HepG2 (cell line): ENCODE results near the gene DPPA2. TPM values are rescaled to one million over a fixed set of nuclear protein-coding genes. Genes with fewer than 3 reads are reported as not detected.

Experiments
- ATAC-seq: fragments of 200-7000 bp; cut with Tn5 transposase; 3 replicates; pipeline ENCODE4 v1.9.1; 2020; ENCODE audit warnings: mild to moderate bottlenecking, moderate library complexity
- BruUV-seq: library from RNA; stranded (reverse); fragments of 400-500 nt; replicated peaks from 2 replicates; lab custom pipeline; 2021; lab: Mats Ljungman, UMichigan
- CTCF ChIA-PET: fragments of 300-600 bp; formaldehyde crosslinking; extraction: SDS; loops from one replicate; lab custom pipeline; 2021; ENCODE audit warnings: low total read pairs, inconsistent platforms, low intra/inter-chr PET ratio; lab: Yijun Ruan, JAX
- POLR2A ChIA-PET: fragments of 350-600 bp; sonication (Branson Sonifier 250); formaldehyde crosslinking; loops from one replicate; lab custom pipeline; 2020; ENCODE audit warnings: antibody characterized with exemption, inconsistent platforms; lab: Yijun Ruan, JAX
- DNase-seq: peaks from one replicate; pipeline ENCODE4 v3.0.0-alpha.2; 2015; ENCODE audit warnings: low spot score
- FAIRE-seq: peaks from 3 replicates; lab custom pipeline; 2011; peaks lifted over from hg19 to GRCh38; lab: Jason Lieb, UNC
- H2AFZ ChIP-seq: one replicate; pipeline ENCODE4 v1.6.1; 2011; ENCODE audit warnings: low read length, inconsistent platforms
- H3K27ac ChIP-seq: fragments of 300-600 bp; 3 replicates; pipeline ENCODE4 v1.8.0; 2011; ENCODE audit warnings: mixed run types, mild to moderate bottlenecking, mixed read lengths, low read length, inconsistent platforms; ENCODE audit not compliant: insufficient read depth; ENCODE audit errors: extremely low read length
- H3K27me3 ChIP-seq, 2 experiments: fragments of 200-600 bp in 1 of 2; 2 replicates in 1 of 2; 3 replicates in 1 of 2; pipeline versions ENCODE4 v1.6.0 to v1.8.0; 2011; ENCODE audit warnings: low read length in 2 of 2, mild to moderate bottlenecking in 2 of 2, moderate library complexity in 2 of 2, inconsistent platforms in 1 of 2; ENCODE audit not compliant: insufficient read depth in 2 of 2, control insufficient read depth in 1 of 2
- H3K36me3 ChIP-seq, 2 experiments: fragments of 200-600 bp in 1 of 2; replicated peaks in 1 of 2; 2 replicates in 1 of 2; 3 replicates in 1 of 2; pipeline versions ENCODE4 v1.5.1 to v1.8.0; 2011; ENCODE audit warnings: low read length in 2 of 2, inconsistent platforms in 1 of 2; ENCODE audit not compliant: insufficient read depth in 2 of 2, control insufficient read depth in 1 of 2
- H3K4me1 ChIP-seq: 2 replicates; pipeline ENCODE4 v1.5.1; 2012; ENCODE audit warnings: low read length, inconsistent platforms; ENCODE audit not compliant: insufficient read depth
- H3K4me2 ChIP-seq: 2 replicates; pipeline ENCODE4 v1.6.0; 2011; ENCODE audit warnings: low read depth, low read length, inconsistent platforms
- H3K4me3 ChIP-seq, 3 experiments: fragments of 200-600 bp in 1 of 3; sonication (generic), shearing (Covaris generic) in 1 of 3; replicated peaks in 1 of 3; 2 replicates each; pipeline ENCODE4 v1.5.1; 2011 to 2016; ENCODE audit warnings: low read length in 3 of 3, inconsistent platforms in 2 of 3, low read depth in 2 of 3, mild to moderate bottlenecking in 2 of 3, control low read depth in 1 of 3, mixed read lengths in 1 of 3; ENCODE audit not compliant: insufficient read depth in 1 of 3
- H3K79me2 ChIP-seq: one replicate; pipeline ENCODE4 v1.6.1; 2011; ENCODE audit warnings: low read length, inconsistent platforms; ENCODE audit not compliant: insufficient read depth
- H3K9ac ChIP-seq: 2 replicates; pipeline ENCODE4 v1.6.0; 2011; ENCODE audit warnings: mild to moderate bottlenecking, low read depth, low read length, inconsistent platforms; ENCODE audit not compliant: insufficient read depth
- H3K9me3 ChIP-seq: 2 replicates; pipeline ENCODE4 v1.5.1; 2012; ENCODE audit warnings: mild to moderate bottlenecking, low read length
- H4K20me1 ChIP-seq: 2 replicates; pipeline ENCODE4 v1.6.0; 2011; ENCODE audit warnings: inconsistent platforms, mild to moderate bottlenecking, low read length, moderate library complexity; ENCODE audit not compliant: insufficient read depth
- GZF1 ChIP-seq: sonication (generic); formaldehyde crosslinking; IDR thresholded peaks from 2 replicates; pipeline ENCODE4 v1.5.1; 2020; ENCODE audit warnings: mild to moderate bottlenecking, missing genetic modification reagents
- HNF4A ChIP-seq: sonication (generic); formaldehyde crosslinking; IDR thresholded peaks from 2 replicates; pipeline ENCODE4 v1.4.0; 2020; ENCODE audit warnings: missing genetic modification reagents
- HNRNPUL1 ChIP-seq: fragments of 200-400 bp; formaldehyde crosslinking; IDR thresholded peaks from 2 replicates; pipeline ENCODE4 v1.6.1; 2017; ENCODE audit warnings: low read depth, mild to moderate bottlenecking, low read length, moderate library complexity
- SRY ChIP-seq: sonication (generic); formaldehyde crosslinking; IDR thresholded peaks from 2 replicates; pipeline ENCODE4 v1.8.0; 2022; ENCODE audit warnings: mild to moderate bottlenecking, missing genetic modification reagents
- WGBS: methylation state at CpG from one replicate; pipeline ENCODE4 v1.1.6; 2017; ENCODE audit warnings: low lambda C conversion rate; 5-methylcytosine and 5-hydroxymethylcytosine counted together
- in situ Hi-C: cut with HindIII; loops from 2 replicates; pipeline ENCODE4 v1.10.0; 2017; ENCODE audit warnings: low pct_unique_long_range_greater_than_20kb; ENCODE audit not compliant: extremely low pct_ligation_motif_present
- intact Hi-C: fragments of 100-400 bp; cut with micrococcal nuclease; formaldehyde crosslinking; loops from one replicate; pipeline ENCODE4 v1.10.0; 2022; ENCODE audit not compliant: unreplicated experiment
- polyA plus RNA-seq, 8 experiments: library from polyadenylated mRNA; depleted of rRNA in 3 of 8; stranded (reverse) in 7 of 8; unstranded in 1 of 8; fragments of >200 nt; fragmentation: Illumina TruSeq in 4 of 8; extraction: Trizol in 4 of 8; gene quantifications; 2 replicates each; pipeline versions ENCODE4 v1.2.1 to v1.2.3, GENCODE V29; 2011 to 2016; ENCODE audit warnings: low read depth in 4 of 8, missing spikeins in 1 of 8, mixed read lengths in 1 of 8; ENCODE audit not compliant: insufficient read depth in 1 of 8
- total RNA-seq, 5 experiments: library from RNA; depleted of rRNA; stranded (reverse); fragments of >200 nt; fragmentation: Illumina TruSeq; extraction: Trizol; gene quantifications; 2 replicates each; pipeline ENCODE4 v1.2.3, GENCODE V29; 2016; ENCODE audit warnings: low read depth in 1 of 5
- TF ChIP-seq, protein P1 (sequence below): sonication (generic); formaldehyde crosslinking; IDR thresholded peaks from 2 replicates; pipeline ENCODE4 v1.4.0; 2020; ENCODE audit warnings: missing genetic modification reagents, mild to moderate bottlenecking, borderline replicate concordance
- TF ChIP-seq, protein P2 (sequence below), 2 experiments: sonication (generic) in 1 of 2; formaldehyde crosslinking in 1 of 2; IDR thresholded peaks; 2 replicates each; pipeline versions ENCODE4 v1.5.1 to v1.6.1; 2011 to 2020; ENCODE audit warnings: borderline replicate concordance in 1 of 2, low read depth in 1 of 2, low read length in 1 of 2, mild to moderate bottlenecking in 1 of 2, missing genetic modification reagents in 1 of 2, moderate library complexity in 1 of 2
- TF ChIP-seq, protein P3 (sequence below): sonication (generic); formaldehyde crosslinking; IDR thresholded peaks from 2 replicates; pipeline ENCODE4 v1.9.0; 2022; ENCODE audit warnings: missing genetic modification reagents, mild to moderate bottlenecking, borderline replicate concordance
- TF ChIP-seq, protein P4 (sequence below): sonication (generic); formaldehyde crosslinking; IDR thresholded peaks from 2 replicates; pipeline ENCODE4 v1.9.0; 2021; ENCODE audit warnings: missing genetic modification reagents, borderline replicate concordance

DPPA2 gene
- total and polyA plus RNA-seq, 2 of the 13 experiments (the other 11 are each of a cell fraction or from before 2014, with no cell fraction given): not detected

DNA sequence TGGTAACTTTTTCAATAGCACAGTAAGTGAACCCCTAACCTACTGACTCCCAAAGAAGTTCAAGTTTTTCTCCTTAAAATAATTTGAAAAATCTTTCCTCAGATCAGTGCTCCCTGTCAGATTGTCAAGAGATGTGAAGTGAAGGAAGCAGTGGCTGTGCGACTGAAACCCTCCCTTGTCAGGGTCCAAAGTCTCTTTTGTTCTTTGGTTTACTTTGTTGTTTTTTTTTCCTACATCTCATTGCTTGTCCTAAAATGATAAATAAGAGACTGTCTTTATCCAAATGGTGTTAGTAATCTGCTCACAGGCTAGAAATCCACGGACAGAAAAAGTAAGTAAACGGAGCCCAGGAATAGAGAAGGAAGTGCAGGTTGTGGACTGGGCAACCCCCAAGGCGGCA lies 22.0 kb upstream of the DPPA2 start:
- intact Hi-C loops: no loop called here
- BruUV-seq: no TSS peak
- Histone ChIP-seq H2AFZ (no peak overlapping the region), H3K4me3 (no peak overlapping the region), H3K4me2 (no peak overlapping the region), H4K20me1 (no peaks in the 10 kb centered on the region), H3K27ac (no peak overlapping the region), H3K36me3 (no peaks in the 10 kb centered on the region), H3K27me3 (no peaks in the 10 kb centered on the region), H3K9ac (no peak overlapping the region), H3K79me2 (no peaks in the 10 kb centered on the region), H3K9me3 (no peaks in the 10 kb centered on the region), H3K4me1 (0 out of 2 replicates have a peak, but pooled peaks cover 8% of the 10 kb centered on the region)
- TF ChIP-seq HNRNPUL1: no peak
- TF ChIP-seq, protein P1, sequence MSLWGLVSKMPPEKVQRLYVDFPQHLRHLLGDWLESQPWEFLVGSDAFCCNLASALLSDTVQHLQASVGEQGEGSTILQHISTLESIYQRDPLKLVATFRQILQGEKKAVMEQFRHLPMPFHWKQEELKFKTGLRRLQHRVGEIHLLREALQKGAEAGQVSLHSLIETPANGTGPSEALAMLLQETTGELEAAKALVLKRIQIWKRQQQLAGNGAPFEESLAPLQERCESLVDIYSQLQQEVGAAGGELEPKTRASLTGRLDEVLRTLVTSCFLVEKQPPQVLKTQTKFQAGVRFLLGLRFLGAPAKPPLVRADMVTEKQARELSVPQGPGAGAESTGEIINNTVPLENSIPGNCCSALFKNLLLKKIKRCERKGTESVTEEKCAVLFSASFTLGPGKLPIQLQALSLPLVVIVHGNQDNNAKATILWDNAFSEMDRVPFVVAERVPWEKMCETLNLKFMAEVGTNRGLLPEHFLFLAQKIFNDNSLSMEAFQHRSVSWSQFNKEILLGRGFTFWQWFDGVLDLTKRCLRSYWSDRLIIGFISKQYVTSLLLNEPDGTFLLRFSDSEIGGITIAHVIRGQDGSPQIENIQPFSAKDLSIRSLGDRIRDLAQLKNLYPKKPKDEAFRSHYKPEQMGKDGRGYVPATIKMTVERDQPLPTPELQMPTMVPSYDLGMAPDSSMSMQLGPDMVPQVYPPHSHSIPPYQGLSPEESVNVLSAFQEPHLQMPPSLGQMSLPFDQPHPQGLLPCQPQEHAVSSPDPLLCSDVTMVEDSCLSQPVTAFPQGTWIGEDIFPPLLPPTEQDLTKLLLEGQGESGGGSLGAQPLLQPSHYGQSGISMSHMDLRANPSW (CRISPR knock-in tag): no peak
- 0 out of 2 replicates have a peak, but pooled peaks have one; percentile 23 for TF ChIP-seq HNF4A
- WGBS: 12% methylated on average over 4 of the region's 4 CpGs
- FAIRE-seq (no peak), DNase-seq (no peak), ATAC-seq (no peak; the same call in 2 of the 3 replicates)
- POLR2A ChIA-PET: no interaction called here
- in situ Hi-C loops: no loop called here
- CTCF ChIA-PET: no interaction called here

- intact Hi-C loops: no loop called here
- in situ Hi-C loops: no loop called here
- Histone ChIP-seq H3K27me3 (no peaks in the 10 kb centered on the region), H3K79me2 (no peaks in the 10 kb centered on the region), H3K9me3 (no peaks in the 10 kb centered on the region), H3K9ac (no peak within 1 kb of the TSS), H2AFZ (no peak within 1 kb of the TSS), H3K36me3 (no peaks in the 10 kb centered on the region), H3K4me1 (0 out of 2 replicates have a peak, but pooled peaks cover 8% of the 10 kb centered on the region), H3K27ac (no peak within 1 kb of the TSS), H4K20me1 (no peaks in the 10 kb centered on the region), H3K4me2 (no peak within 1 kb of the TSS), H3K4me3 (no peak within 1 kb of the TSS)
- no peak for FAIRE-seq
- POLR2A ChIA-PET: no interaction called here
- no peak for ATAC-seq
- no peak for DNase-seq
- WGBS: 91% methylated on average over 5 of the region's 5 CpGs
- CTCF ChIA-PET: no interaction called here
- no TSS peak for BruUV-seq
- TF ChIP-seq, protein P2, sequence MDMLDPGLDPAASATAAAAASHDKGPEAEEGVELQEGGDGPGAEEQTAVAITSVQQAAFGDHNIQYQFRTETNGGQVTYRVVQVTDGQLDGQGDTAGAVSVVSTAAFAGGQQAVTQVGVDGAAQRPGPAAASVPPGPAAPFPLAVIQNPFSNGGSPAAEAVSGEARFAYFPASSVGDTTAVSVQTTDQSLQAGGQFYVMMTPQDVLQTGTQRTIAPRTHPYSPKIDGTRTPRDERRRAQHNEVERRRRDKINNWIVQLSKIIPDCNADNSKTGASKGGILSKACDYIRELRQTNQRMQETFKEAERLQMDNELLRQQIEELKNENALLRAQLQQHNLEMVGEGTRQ (IDR thresholded peaks at IDR 0.05; ENCODE audit: low read depth, low read length): no peak
- TF ChIP-seq, protein P2 (CRISPR knock-in tag; IDR thresholded peaks at IDR 0.05; ENCODE audit: borderline replicate concordance): no peak
- TF ChIP-seq SRY (no peak), GZF1 (no peak)
- TF ChIP-seq, protein P3, sequence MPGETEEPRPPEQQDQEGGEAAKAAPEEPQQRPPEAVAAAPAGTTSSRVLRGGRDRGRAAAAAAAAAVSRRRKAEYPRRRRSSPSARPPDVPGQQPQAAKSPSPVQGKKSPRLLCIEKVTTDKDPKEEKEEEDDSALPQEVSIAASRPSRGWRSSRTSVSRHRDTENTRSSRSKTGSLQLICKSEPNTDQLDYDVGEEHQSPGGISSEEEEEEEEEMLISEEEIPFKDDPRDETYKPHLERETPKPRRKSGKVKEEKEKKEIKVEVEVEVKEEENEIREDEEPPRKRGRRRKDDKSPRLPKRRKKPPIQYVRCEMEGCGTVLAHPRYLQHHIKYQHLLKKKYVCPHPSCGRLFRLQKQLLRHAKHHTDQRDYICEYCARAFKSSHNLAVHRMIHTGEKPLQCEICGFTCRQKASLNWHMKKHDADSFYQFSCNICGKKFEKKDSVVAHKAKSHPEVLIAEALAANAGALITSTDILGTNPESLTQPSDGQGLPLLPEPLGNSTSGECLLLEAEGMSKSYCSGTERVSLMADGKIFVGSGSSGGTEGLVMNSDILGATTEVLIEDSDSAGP: no peak
- TF ChIP-seq, protein P4, sequence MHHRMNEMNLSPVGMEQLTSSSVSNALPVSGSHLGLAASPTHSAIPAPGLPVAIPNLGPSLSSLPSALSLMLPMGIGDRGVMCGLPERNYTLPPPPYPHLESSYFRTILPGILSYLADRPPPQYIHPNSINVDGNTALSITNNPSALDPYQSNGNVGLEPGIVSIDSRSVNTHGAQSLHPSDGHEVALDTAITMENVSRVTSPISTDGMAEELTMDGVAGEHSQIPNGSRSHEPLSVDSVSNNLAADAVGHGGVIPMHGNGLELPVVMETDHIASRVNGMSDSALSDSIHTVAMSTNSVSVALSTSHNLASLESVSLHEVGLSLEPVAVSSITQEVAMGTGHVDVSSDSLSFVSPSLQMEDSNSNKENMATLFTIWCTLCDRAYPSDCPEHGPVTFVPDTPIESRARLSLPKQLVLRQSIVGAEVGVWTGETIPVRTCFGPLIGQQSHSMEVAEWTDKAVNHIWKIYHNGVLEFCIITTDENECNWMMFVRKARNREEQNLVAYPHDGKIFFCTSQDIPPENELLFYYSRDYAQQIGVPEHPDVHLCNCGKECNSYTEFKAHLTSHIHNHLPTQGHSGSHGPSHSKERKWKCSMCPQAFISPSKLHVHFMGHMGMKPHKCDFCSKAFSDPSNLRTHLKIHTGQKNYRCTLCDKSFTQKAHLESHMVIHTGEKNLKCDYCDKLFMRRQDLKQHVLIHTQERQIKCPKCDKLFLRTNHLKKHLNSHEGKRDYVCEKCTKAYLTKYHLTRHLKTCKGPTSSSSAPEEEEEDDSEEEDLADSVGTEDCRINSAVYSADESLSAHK (CRISPR knock-in tag): no peak
Measured at GRCh38 chr3:109337393-109337792, 21.1 kb upstream of the DPPA2 start, which contains the start of gene DPPA4. DPPA4 (minus strand) TSS chr3:109337546; CDS start chr3:109337517, 29 bp downstream.
